ENCODE measurements around the gene PDCD6IP. TPM values are rescaled to one million over a fixed set of nuclear protein-coding genes. Genes with fewer than 3 reads are reported as not detected.
"Not testable (repeated sequence)": the region's sequence is repeated elsewhere in the genome, so short reads cannot be mapped to it uniquely, and the experiment has no call there.

Gene PDCD6IP
- 144 and 202 TPM in 2 replicates for total RNA-seq (2014; rRNA removed)
- 82.8 TPM for polyA plus RNA-seq (2012)

- DNase-seq (ENCODE audit: low read depth), result peak; percentile 86
Measured at GRCh38 chr3:33798418-33799201, at the start of gene PDCD6IP. Gene PDCD6IP, plus strand, starts transcription at chr3:33798630. Its CDS starts 99 bp downstream, at chr3:33798729.

DNA sequence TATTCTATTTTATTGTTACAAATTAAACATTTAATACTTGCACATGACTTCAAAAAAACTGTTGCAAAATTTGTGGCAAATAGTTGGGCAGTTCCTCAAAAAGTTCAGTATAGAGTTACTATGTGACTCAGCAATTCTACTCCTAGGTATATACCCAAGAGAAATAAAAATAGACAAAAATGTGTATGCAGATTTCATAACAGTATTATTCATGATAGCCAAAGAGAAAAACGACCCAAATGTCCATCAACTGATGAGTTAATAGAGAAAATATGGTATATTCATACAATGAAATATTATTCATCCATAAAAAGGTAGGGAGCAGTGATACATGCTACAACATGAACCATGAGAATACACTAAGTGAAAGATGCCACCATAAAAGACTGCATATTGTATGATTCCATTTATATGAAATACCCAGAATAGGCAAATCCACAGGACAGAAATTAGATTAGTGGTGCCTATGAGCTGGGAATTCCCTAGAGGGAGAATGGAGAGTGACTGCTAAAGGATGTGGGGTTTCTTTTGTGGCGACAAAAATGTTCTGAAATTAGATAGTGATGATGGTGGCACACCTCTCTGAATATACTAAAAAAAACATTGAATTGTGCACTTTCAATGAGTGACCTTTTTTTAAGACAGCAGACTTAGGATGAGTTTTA, 48.8 kb upstream of the PDCD6IP start:
- peak; percentile 75 for DNase-seq (ENCODE audit: low read depth)

- DNase-seq (ENCODE audit: low read depth), result peak; percentile 11
Measured at GRCh38 chr3:33750211-33750548, 48.2 kb upstream of the PDCD6IP start.

- DNase-seq (ENCODE audit: low read depth), result peak; percentile 53
Measured at GRCh38 chr3:33751336-33751735, 47.1 kb upstream of the PDCD6IP start.

GRCh38 chr3:33754391-33754790, 44.0 kb upstream of the PDCD6IP start:
- DNase-seq (ENCODE audit: low read depth), result not testable (repeated sequence)

- DNase-seq (ENCODE audit: low read depth), result no peak
Measured at GRCh38 chr3:33758281-33758680, 40.1 kb upstream of the PDCD6IP start.

DNA sequence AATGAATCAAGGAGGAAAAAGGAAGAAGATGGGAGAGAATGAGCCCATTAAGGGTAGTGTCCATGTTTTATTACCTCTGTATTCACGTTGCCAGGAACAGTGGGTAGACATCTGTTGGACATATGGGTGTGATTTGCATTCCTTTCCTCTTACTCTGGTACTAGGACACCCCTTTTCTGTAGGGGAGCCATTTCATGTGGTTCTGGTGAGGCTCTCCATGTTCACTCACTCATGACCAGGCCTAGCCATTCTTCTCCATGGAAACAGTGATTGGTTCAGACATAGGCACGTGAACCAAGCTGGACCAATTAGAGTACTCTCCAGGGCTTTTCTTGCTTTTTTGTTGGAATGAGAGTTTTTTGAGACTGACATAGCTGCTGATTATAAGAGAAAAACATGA, 39.6 kb upstream of the PDCD6IP start:
- DNase-seq (ENCODE audit: low read depth), result peak; percentile 61

- DNase-seq (ENCODE audit: low read depth), result no peak
Measured at GRCh38 chr3:33768578-33769330, 29.7 kb upstream of the PDCD6IP start.

DNA sequence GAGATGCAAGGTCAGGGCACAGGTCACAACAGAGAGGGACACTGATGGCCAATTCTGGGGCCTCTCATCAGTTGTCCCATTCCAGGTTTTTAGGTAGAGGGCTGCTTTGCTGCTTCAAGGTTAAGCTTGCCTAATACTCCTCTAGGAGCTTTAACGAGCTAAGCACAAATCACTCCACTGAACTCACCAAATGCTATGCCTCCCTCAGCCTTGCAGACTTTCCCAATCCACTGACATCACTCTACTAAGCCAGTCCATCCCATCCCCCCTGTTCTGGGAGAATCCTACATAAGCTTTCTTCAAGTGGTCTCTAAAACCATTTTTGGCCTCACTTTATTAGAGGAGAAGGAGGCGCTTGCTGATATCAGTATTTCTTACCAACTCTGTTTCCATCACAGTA, 24.8 kb upstream of the PDCD6IP start:
- DNase-seq (ENCODE audit: low read depth), result no peak

DNA sequence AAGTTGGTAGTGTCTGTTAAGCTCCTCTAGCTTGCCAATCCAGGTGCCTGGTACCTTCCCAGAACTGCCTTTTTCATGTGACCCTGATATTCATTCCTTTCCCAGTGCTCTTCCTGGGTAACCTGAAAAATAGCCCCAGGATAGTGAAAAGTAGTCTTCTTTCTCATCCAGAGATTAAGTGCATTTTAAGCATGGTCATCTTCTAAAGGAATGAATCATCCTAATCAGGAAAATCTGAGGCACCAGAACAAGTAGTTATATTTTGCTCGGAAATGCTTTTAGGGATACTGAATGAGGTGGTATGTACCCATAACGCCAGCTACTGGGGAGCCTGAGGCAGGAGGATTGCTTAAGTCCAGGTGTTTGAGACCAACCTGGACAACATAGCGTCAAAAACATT, 23.1 kb upstream of the PDCD6IP start:
- no peak for DNase-seq (ENCODE audit: low read depth)

- no peak for DNase-seq (ENCODE audit: low read depth)
Measured at GRCh38 chr3:33777996-33778395, 20.4 kb upstream of the PDCD6IP start.

DNA sequence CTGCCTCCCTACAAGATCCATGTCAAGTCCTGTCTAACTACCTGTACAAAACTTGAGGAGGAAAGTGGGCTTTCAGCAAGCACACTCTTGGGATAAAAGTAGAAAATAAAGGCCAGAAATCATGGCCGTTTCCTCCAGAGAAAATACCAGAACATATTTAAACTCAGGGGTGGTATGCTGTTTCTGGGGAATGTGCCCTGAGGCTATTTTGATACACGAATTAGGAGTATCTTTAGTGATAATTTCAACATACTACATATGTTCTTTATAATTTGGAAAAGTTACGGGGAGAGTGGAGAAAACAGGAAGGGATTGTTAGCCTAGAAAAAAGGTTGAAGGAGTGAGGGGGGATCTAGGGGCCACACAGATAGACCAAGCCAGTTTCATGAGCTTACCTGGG, 18.7 kb upstream of the PDCD6IP start:
- DNase-seq (ENCODE audit: low read depth), result no peak

GRCh38 chr3:33781413-33781812, 17.0 kb upstream of the PDCD6IP start:
- not testable (repeated sequence) for DNase-seq (ENCODE audit: low read depth)

DNA sequence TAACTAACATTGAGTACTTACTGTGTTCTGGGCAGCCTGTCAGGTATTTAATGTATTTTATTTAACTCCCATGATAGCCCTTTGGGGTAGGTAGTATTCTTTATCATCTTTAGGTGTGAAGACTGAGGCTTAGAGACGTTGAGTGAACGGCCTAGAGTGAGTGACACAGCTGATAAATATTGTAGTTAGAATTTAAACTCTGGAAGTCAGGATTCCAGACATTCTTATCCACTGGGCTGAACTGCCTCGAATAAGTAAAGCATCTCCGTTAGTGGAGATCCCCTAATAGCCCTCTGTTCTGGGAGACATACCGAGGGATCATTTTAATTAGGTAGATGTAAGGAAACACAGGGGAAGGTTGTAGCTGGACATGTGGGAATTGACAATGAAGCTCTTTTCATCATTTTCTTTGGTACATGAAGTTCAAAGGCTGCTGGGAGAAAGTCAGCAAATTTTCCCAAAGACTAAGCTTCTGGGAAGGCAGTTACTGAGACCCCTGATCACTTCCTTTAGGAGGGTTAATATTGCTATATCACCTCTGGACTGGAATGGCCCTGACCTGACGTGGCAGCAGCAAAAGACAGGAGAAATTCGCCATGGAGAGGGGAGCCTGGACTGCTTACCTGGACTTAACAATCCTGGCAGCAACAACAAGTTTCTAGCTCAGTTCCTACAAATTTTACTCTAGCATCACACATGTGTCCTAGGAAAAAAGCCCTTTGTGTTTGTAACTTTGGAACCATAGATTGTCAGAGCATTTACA, 11.7 kb upstream of the PDCD6IP start:
- DNase-seq (ENCODE audit: low read depth), result no peak

DNA sequence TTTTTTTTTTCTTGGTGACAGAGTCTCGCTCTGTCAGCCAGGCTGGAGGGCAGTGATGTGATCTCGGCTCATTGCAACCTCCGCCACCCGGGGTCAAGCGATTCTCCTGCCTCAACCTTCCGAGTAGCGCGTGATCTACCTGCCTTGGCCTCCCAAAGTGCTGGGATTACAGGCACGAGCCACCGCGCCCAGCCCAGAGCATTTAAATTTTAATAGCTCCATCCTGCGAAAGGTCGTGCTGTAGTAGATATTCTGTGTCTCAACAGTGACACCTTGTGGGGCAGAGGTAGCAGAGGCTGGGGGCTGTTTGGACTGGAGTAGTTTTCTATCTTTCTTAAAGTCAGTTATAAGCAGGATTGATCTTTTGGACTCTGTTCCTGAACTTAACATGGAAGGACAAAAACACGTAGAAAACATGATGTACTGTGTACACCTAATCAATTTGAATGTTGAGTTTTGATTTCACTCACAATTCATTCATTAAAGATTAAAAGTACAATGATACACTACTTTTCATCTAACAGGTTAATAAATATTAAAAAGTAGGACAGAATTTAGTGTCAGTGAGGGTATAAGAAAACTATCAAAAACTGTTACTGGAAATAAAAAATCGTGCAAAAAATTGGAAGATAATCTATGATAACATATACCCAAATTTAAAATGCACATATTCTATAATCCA, 11.0 kb upstream of the PDCD6IP start:
- DNase-seq (ENCODE audit: low read depth), result peak; percentile 66

GRCh38 chr3:33789183-33789954, 9.1 kb upstream of the PDCD6IP start:
- DNase-seq (ENCODE audit: low read depth), result no peak

DNA sequence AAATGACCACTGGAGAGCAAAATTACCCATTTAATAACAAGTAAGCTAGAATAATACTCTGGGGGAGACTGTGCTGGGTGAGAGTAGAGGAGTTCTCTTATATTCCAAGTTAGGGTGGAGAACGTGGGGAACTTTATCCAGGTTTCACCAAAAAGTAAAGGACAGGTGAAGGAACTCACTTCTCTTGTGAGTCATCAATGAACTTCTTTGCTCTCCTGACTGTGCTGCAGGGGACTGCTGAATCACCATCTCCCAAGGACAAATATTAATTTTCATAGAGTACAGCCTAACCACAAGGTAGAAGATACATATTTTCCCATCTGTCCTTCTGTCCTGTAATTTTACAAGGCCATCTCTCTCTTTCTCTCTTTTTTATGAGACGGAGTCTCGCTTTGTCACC, 8.3 kb upstream of the PDCD6IP start:
- DNase-seq (ENCODE audit: low read depth), result peak; percentile 30

DNA sequence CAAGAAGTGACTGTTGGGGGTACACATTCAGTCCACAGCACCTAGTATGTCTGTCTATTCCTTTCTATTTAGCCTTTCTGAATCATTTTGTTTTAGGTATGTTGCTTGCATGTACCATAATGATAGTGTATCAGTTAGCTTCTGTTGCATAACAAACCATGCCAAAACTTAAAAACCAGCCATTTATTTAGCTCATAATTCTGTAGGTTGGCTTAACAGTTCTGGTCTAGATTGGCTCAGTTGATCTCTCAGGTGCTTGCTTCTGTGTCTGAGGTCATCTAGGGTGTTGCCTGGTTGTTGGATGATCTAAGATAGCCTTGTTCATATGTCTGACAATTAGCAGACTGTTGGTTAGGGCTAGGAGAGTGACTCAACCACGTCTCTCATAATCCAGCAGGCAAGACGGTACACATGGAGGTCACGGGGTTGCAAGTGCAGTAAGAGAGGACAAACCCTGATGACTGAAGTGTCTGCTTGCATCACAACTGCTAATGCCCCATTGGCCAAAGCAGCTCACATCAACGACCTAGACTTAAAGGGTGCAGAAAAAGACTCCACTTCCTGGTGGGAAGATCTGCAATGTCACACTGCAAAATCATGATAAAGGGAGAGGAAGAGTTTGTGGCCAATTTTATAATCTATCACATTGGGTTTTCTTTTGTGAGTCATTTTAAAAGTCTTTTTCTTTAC, 6.8 kb upstream of the PDCD6IP start:
- peak; percentile 59 for DNase-seq (ENCODE audit: low read depth)

DNA sequence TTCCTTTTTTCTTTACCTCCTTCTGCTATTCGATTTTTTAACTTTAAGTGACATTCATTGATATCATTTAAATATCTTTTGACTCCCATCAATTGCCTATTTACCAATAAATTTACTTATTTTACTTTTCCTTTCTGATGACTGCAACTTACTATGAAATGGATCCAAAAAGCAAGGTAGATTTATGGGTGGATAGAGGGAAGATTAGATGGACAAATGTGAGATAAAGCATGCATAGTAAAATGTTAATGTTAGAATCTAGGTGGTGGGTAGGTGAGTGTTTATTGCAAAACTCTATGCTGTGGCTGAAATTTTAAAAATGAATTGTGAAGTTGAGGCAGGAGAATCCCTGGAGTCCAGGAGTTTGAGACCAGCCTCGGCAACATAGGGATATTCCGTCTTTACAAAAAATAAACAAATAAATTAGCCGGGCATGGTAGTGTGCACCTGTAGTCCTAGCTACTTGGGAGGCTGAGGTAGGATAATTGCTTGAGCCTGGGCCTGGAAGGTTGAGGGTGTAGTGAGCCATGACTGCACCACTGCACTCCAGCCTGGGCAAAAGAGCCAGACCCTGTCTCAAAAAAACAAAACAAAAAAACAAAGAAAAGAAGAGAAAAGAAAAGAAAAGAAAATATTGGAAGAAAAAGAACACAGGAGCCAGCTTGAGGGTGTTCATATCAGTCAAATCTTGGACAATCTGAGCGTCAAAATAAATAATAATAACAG, 6.1 kb upstream of the PDCD6IP start:
- DNase-seq (ENCODE audit: low read depth), result no peak

Measured in LHCN-M2 (cell line).